SK-N-SH treated with all-trans-retinoic acid at 6 μM for 48 hours (cell line): ENCODE data around the gene CSF1.

ENCODE experiments used
- BACH2 ChIP-seq: fragments of 250-450 bp; sonication (Bioruptor Pico); IDR thresholded peaks from 2 replicates; pipeline ENCODE4 v1.9.0; 2021; ENCODE audit warnings: mild to moderate bottlenecking, borderline replicate concordance
- TCF4 ChIP-seq: fragments of 250-450 bp; sonication (Bioruptor Pico); IDR thresholded peaks from 2 replicates; pipeline ENCODE4 v1.8.0; 2021; ENCODE audit warnings: mild to moderate bottlenecking, moderate library complexity, borderline replicate concordance
- TSHZ2 ChIP-seq: fragments of 250-450 bp; sonication (Bioruptor Pico); IDR thresholded peaks from 2 replicates; pipeline ENCODE4 v1.5.0; 2020; ENCODE audit warnings: mild to moderate bottlenecking, moderate library complexity
- TF ChIP-seq, protein P1 (sequence below): fragments of 250-450 bp; sonication (Bioruptor Pico); IDR thresholded peaks from 2 replicates; pipeline ENCODE4 v1.8.0; 2021; ENCODE audit warnings: low read depth, mild to moderate bottlenecking, moderate library complexity, borderline replicate concordance

DNA sequence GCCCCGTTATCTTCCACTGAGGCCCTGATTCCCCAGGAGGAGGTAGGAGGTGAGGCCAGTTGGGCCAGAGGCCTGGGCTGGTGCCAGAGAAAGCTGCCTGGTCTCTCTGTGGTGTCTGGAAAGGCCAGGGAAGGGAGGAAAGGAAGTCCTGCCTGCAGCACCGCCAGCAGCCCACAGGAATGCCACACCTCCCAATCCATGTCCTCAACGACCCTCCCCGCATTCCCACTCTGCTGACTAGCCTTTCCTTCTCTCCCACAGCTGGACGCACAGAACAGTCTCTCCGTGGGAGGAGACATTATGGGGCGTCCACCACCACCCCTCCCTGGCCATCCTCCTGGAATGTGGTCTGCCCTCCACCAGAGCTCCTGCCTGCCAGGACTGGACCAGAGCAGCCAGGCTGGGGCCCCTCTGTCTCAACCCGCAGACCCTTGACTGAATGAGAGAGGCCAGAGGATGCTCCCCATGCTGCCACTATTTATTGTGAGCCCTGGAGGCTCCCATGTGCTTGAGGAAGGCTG lies 18.0 kb downstream of the CSF1 start:
- TF ChIP-seq TSHZ2 (CRISPR knock-in tag) (no peak), BACH2 (CRISPR knock-in tag) (no peak), TCF4 (CRISPR knock-in tag) (no peak)
- TF ChIP-seq, protein P1, sequence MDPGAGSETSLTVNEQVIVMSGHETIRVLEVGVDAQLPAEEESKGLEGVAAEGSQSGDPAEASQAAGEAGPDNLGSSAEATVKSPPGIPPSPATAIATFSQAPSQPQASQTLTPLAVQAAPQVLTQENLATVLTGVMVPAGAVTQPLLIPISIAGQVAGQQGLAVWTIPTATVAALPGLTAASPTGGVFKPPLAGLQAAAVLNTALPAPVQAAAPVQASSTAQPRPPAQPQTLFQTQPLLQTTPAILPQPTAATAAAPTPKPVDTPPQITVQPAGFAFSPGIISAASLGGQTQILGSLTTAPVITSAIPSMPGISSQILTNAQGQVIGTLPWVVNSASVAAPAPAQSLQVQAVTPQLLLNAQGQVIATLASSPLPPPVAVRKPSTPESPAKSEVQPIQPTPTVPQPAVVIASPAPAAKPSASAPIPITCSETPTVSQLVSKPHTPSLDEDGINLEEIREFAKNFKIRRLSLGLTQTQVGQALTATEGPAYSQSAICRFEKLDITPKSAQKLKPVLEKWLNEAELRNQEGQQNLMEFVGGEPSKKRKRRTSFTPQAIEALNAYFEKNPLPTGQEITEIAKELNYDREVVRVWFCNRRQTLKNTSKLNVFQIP (CRISPR knock-in tag) = no peak
